ENCODE results near the gene C1QL2. TPM values are rescaled to one million over a fixed set of nuclear protein-coding genes. Genes with fewer than 3 reads are reported as not detected.

The C1QL2 gene
- total RNA-seq: not detected
- long read RNA-seq: 0 reads

DNA sequence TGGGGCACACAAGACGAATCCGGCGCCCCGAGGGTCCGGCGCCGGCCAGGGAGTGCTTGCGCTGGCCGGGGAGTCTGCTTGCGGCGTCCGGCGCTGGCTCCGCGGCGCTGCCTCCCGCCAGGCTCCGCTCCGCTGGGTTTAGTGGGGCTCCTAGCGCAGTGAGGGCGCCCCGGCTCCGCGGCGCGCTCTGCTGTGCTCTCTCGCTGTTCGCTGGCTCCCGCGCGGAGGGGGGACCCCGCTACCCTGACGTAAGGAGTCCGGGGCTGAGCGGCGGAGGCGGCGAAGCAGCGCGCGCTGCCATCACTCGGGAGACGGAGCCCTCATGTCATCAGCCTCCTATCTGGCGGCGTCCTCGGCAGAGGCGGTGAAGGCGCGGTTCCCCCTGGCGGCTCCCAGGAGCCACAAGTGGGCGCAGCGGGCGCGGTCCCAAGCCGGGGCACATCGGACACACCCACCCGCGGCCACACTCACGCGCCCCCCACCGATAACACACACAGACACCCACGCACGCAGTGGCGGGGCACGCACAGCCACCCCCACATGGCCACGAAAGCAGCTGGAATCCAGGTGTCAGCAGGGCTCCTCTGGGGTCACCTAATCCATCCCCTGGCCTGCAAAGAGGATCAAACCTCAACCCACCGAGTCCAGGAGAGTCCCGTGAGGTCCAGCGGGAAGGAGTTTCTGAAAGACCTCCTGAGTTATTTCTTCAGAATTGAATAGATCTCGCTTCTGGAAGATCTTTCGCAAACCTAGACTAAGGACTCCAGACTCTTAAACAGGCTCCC lies at the start of gene C1QL2:
TSS of gene C1QL2 (minus strand) at position 189 of the 785 bp plus-strand sequence. CDS start 482 bp downstream, outside the sequence.
- intact Hi-C loops (cut with DNase I): no loop called here
- DNase-seq (no peak), ATAC-seq (peak in 1 of 2 donors; percentile 11)

DNA sequence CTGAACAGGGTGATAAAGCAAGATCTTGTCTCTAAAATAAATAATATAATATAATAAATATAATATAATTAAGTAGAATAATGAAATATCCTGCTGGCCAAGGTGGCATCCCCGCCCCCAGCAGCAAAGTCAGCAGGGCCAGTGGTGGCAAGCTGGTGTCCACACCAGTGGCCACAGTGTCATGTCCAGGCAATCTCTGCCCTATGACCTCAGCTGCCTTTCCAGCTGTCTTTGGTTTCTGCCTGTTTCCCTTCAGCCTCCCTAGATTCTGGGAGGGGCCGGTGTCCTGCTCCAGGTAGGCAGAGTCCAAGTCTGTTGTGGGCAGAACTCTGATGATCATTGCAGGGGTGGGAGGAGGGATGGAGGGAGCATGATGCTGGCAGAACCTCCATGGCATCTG lies 48.9 kb upstream of the C1QL2 start:
- DNase-seq: no peak
- intact Hi-C loops (cut with DNase I): no loop called here
- ATAC-seq: no peak

DNA sequence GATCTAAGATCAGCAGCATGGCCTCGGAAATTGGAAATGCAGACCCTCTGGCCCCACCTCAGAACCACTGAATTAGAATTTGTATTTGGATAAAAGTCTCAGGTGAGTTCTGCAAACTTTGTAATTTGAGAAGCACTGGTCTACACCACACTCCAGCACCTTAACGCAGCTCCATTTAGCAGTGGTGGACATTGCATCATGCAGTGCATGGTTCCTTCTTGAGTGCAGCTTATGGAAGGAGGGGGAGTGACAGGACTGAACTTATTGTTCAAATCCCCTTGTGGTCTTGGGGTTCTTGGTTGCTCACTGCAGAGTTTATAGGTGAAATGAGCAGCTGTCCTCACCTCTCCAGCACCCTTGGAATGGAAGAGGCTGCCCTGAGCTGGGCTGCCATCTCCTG lies 47.6 kb upstream of the C1QL2 start:
- ATAC-seq (no peak), DNase-seq (no peak)
- intact Hi-C loops (cut with DNase I): no loop called here

DNA sequence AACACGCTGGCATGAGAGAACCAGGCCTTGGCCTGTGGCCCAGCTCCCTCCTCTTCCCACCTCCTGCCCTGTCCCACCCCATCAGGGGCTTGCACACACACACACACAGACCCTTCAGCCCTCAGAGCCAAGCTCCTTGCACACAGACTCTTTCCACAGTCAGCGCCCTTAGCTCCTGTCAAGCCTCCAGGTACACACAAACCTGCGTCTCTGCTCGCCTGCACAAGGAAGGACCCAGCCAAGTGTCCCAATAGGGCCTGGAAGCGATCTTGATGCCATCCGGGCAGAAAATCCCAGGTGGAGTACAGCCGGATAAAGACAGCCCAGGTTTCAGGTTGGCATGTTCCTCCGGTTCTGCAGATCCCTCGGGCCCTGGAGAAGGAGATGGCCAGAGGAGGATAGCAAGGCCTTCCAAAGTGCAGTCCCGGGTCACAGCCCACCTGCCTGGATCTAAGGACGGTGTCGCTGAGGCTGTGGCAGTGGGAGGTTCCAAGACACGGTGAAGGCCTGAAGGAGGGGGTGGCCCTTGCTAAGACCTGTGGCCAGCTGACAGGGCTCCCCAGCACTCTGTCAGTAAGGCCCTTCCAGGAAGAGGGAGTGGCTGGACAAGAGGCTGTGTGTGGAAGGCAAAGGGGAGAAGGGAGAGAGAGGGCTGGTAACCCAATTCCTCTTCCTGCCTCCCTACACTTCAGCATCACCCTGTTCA lies 46.6 kb upstream of the C1QL2 start:
- DNase-seq (no peak), ATAC-seq (no peak)
- intact Hi-C loops (cut with DNase I): no loop called here

DNA sequence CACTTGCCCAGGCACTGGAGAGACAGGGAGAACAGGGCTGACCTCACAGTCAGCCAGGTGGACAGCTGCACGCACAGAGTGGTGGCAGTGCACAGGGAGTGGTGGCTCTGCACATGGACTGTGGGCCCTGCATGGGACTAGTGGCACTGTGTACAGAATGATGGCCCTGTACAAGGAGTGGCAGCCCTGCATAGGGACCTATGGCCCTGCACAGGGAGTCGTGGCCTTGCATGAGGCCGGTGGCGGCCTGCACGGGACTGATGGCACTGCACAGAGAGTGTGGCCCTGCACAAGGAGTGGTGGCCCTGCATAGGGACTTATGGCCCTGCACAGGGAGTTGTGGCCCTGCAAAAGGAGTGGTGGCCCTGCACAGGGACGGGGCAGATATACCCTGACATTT lies 46.0 kb upstream of the C1QL2 start:
- no peak for ATAC-seq
- DNase-seq: no peak
- intact Hi-C loops (cut with DNase I): no loop called here

- DNase-seq (no peak), ATAC-seq (no peak)
- intact Hi-C loops (cut with DNase I): no loop called here
Observed at GRCh38 chr2:119202610-119203310, 44.2 kb upstream of the C1QL2 start.

- DNase-seq (no peak), ATAC-seq (no peak)
- intact Hi-C loops (cut with DNase I): no loop called here
Observed at GRCh38 chr2:119201815-119202214, 43.3 kb upstream of the C1QL2 start.

GRCh38 chr2:119198240-119198840 lies 39.8 kb upstream of the C1QL2 start:
- no peak for DNase-seq
- ATAC-seq: peak; percentile 38 to 71
- intact Hi-C loops (cut with DNase I): no loop called here

DNA sequence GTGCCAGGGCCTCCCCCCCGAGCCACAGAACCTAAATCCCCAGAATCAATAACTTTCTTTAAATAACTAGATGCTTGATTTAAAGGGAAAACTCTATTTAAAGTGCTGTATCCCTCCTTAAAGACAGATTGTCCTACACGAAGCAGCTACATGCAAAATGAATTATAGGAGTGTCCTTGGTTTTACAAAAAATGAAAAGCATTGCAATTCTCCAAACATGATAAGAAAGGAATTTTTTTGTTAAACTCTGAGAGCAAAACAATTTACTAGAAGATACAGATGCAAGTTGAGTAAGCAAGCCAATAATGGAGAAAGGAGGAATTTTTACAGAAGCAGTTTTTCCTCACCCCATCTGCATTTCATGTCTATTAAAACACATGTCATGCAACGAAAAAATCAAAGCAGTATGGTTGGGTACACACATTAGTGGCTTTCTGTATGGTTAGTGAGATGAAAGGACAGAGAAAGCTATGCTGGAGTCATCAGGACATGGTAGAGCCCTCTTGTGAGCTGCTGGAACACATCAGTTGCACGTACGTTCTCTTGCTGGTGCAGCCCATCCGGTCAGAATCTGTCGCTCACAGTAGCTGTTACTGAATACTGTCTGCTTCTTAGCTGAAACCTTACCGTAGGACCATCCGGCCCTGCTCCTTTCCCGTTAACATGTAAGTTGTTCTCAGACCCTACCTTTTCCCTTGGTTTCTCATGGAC lies 39.1 kb upstream of the C1QL2 start:
- intact Hi-C loops (cut with DNase I): no loop called here
- ATAC-seq (peak in 1 of 2 donors; percentile 23), DNase-seq (no peak)

- ATAC-seq (no peak), DNase-seq (no peak)
- intact Hi-C loops (cut with DNase I): no loop called here
Observed at GRCh38 chr2:119197126-119197405, 38.5 kb upstream of the C1QL2 start.

- ATAC-seq (no peak), DNase-seq (no peak)
- intact Hi-C loops (cut with DNase I): no loop called here
Observed at GRCh38 chr2:119196301-119197125, 38.0 kb upstream of the C1QL2 start.

GRCh38 chr2:119195887-119196286 lies 37.3 kb upstream of the C1QL2 start:
- intact Hi-C loops (cut with DNase I): no loop called here
- DNase-seq: no peak
- ATAC-seq: no peak

DNA sequence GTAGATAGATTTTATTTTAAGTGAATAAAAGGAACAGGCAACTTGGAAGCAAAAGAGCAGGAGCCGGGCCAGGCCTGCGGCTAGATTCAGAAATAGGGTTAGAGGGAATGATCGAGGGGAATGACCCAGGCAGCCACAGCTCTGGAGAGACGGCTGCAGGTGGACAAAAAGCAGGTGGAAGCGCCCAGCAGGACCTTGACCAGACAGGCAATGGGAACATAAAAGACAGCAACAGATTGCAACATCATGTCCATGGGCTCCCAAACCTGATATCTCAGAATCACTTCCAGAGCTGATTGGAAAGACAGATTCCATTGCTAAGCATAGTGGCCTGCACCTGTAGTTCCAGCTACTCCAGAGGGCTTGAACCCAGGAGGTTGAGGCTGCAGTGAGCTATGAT lies 36.5 kb upstream of the C1QL2 start:
- intact Hi-C loops (cut with DNase I): no loop called here
- DNase-seq (no peak), ATAC-seq (no peak)

- no peak for DNase-seq
- intact Hi-C loops (cut with DNase I): no loop called here
- no peak for ATAC-seq
Observed at GRCh38 chr2:119192893-119193292, 34.3 kb upstream of the C1QL2 start.

- ATAC-seq: no peak
Observed at GRCh38 chr2:119190321-119191111, 32.0 kb upstream of the C1QL2 start.

GRCh38 chr2:119184512-119184911 lies 26.0 kb upstream of the C1QL2 start:
- DNase-seq (no peak), ATAC-seq (no peak)
- intact Hi-C loops (cut with DNase I): no loop called here

More at GRCh38 chr2:119190321-119191111, 32.0 kb upstream of the C1QL2 start:
- intact Hi-C loops (cut with DNase I): no loop called here
- DNase-seq: no peak

GRCh38 chr2:119181791-119182445 lies 23.4 kb upstream of the C1QL2 start:
- no peak for DNase-seq
- intact Hi-C loops (cut with DNase I): no loop called here

More at GRCh38 chr2:119181791-119182445, 23.4 kb upstream of the C1QL2 start:
- no peak for ATAC-seq

All from left cardiac atrium (tissue), 4 donors.